Measurements from ENCODE around the gene PLEKHG4B. TPM values are rescaled to one million over a fixed set of nuclear protein-coding genes. Genes with fewer than 3 reads are reported as not detected.
A peak's percentile ranks its signal among the peaks of the same experiment; 100 is the strongest.
"Not testable (repeated sequence)": the region's sequence is repeated elsewhere in the genome, so short reads cannot be mapped to it uniquely, and the experiment has no call there.

The PLEKHG4B gene
- total and polyA plus RNA-seq, 4 experiments from 2014 or later = not detected

- peaks cover 11% of the 10 kb centered on the region for H3K4me1 ChIP-seq (ENCODE audit: insufficient read depth, low read length)
- Mint-ChIP-seq H3K27ac (peak overlapping the region in 1 of 7 donors; percentile 66), H3K36me3 (peaks cover 51 to 72% of the 10 kb centered on the region in 2 donors), H3K4me1 (peaks cover 9 to 22% (median 16%) of the 10 kb centered on the region in 4 donors)
- H3K9me3 Mint-ChIP-seq; POLR2A ChIA-PET (ENCODE audit: partially characterized antibody); DNase-seq; CTCF ChIA-PET (ENCODE audit: partially characterized antibody); H3K27me3 ChIP-seq (ENCODE audit: insufficient read depth, low read length); intact Hi-C loops (cut with micrococcal nuclease); H3K27ac ChIP-seq (ENCODE audit: low read depth, low read length); H3K27me3 Mint-ChIP-seq; H3K4me3 Mint-ChIP-seq; H3K9me3 ChIP-seq (ENCODE audit: control insufficient read depth in 1 of 2, low read length in 2 of 2); H3K4me3 ChIP-seq (ENCODE audit: low read length in 2 of 2): not testable (repeated sequence)
- H3K36me3 ChIP-seq (ENCODE audit: insufficient read depth, low read length) = peaks cover 57% of the 10 kb centered on the region
Observed at GRCh38 chr5:227375-227774, 135.4 kb downstream of the PLEKHG4B start.

GRCh38 chr5:228886-229285, 136.9 kb downstream of the PLEKHG4B start:
- H3K27ac ChIP-seq (ENCODE audit: low read depth, low read length) = no peak overlapping the region
- Mint-ChIP-seq H3K27ac (no peak overlapping the region), H3K36me3 (peaks cover 48 to 80% of the 10 kb centered on the region in 2 donors), H3K4me1 (peaks cover 0 to 8% (median 5%) of the 10 kb centered on the region in 4 donors), H3K27me3 (no peaks in the 10 kb centered on the region), H3K9me3 (peaks cover 0 to 2% (median 0%) of the 10 kb centered on the region in 8 donors), H3K4me3 (no peak overlapping the region)
- intact Hi-C loops (cut with micrococcal nuclease) = no loop called here
- H3K4me1 ChIP-seq (ENCODE audit: insufficient read depth, low read length) = no peaks in the 10 kb centered on the region
- no peaks in the 10 kb centered on the region for H3K27me3 ChIP-seq (ENCODE audit: insufficient read depth, low read length)
- no peak overlapping the region for H3K4me3 ChIP-seq (ENCODE audit: low read length in 2 of 2)
- POLR2A ChIA-PET (ENCODE audit: partially characterized antibody) = no interaction called here
- no peaks in the 10 kb centered on the region for H3K9me3 ChIP-seq (ENCODE audit: control insufficient read depth in 1 of 2, low read length in 2 of 2)
- CTCF ChIA-PET (ENCODE audit: partially characterized antibody) = no interaction called here
- no peak for DNase-seq
- H3K36me3 ChIP-seq (ENCODE audit: insufficient read depth, low read length) = peaks cover 59% of the 10 kb centered on the region

- no peaks in the 10 kb centered on the region for H3K4me1 ChIP-seq (ENCODE audit: insufficient read depth, low read length)
- no peaks in the 10 kb centered on the region for H3K9me3 ChIP-seq (ENCODE audit: control insufficient read depth in 1 of 2, low read length in 2 of 2)
- DNase-seq = no peak
- H3K4me3 Mint-ChIP-seq = no peak overlapping the region
- ChIA-PET POLR2A (ENCODE audit: partially characterized antibody) (no interaction called here), CTCF (ENCODE audit: partially characterized antibody) (no interaction called here)
- H3K4me3 ChIP-seq (ENCODE audit: low read length in 2 of 2) = no peak overlapping the region
- peaks cover 47 to 77% of the 10 kb centered on the region in 2 donors for H3K36me3 Mint-ChIP-seq
- H3K36me3 ChIP-seq (ENCODE audit: insufficient read depth, low read length) = peaks cover 51% of the 10 kb centered on the region
- H3K27me3 ChIP-seq (ENCODE audit: insufficient read depth, low read length) = no peaks in the 10 kb centered on the region
- H3K27me3 Mint-ChIP-seq = no peaks in the 10 kb centered on the region
- H3K27ac Mint-ChIP-seq = no peak overlapping the region
- H3K9me3 Mint-ChIP-seq = no peaks in the 10 kb centered on the region
- peaks cover 0 to 3% (median 2%) of the 10 kb centered on the region in 4 donors for H3K4me1 Mint-ChIP-seq
- intact Hi-C loops (cut with micrococcal nuclease) = loop anchor here (10.0 kb wide), 1 partner anchor 1364 kb away; no protein-coding TSS in a partner anchor
- no peak overlapping the region for H3K27ac ChIP-seq (ENCODE audit: low read depth, low read length)
Observed at GRCh38 chr5:230711-231110, 138.7 kb downstream of the PLEKHG4B start.

GRCh38 chr5:231661-232060, 139.7 kb downstream of the PLEKHG4B start:
- H3K4me3 ChIP-seq (ENCODE audit: low read length in 2 of 2) = no peak overlapping the region
- H3K36me3 ChIP-seq (ENCODE audit: insufficient read depth, low read length) = peaks cover 43% of the 10 kb centered on the region
- H3K36me3 Mint-ChIP-seq = peaks cover 47 to 79% of the 10 kb centered on the region in 2 donors
- no peaks in the 10 kb centered on the region for H3K4me1 ChIP-seq (ENCODE audit: insufficient read depth, low read length)
- peak overlapping the region in 1 of 7 donors; percentile 46 for H3K27ac Mint-ChIP-seq
- ChIA-PET CTCF (ENCODE audit: partially characterized antibody) (no interaction called here), POLR2A (ENCODE audit: partially characterized antibody) (interaction anchor here (1.1 kb wide), 1 partner anchor 13 kb away, joined by 3 read pairs; the partner anchor contains the start of genes CCDC127 and SDHA)
- H3K27ac ChIP-seq (ENCODE audit: low read depth, low read length) = no peak overlapping the region
- H3K9me3 ChIP-seq (ENCODE audit: control insufficient read depth in 1 of 2, low read length in 2 of 2) = no peaks in the 10 kb centered on the region
- no peak overlapping the region for H3K4me3 Mint-ChIP-seq
- no peaks in the 10 kb centered on the region for H3K9me3 Mint-ChIP-seq
- H3K4me1 Mint-ChIP-seq = peaks cover 0 to 2% (median 0%) of the 10 kb centered on the region in 4 donors
- no peaks in the 10 kb centered on the region for H3K27me3 ChIP-seq (ENCODE audit: insufficient read depth, low read length)
- intact Hi-C loops (cut with micrococcal nuclease) = loop anchor here (10.0 kb wide), 1 partner anchor 1363 kb away; no protein-coding TSS in a partner anchor
- no peaks in the 10 kb centered on the region for H3K27me3 Mint-ChIP-seq
- no peak for DNase-seq

- H3K27me3 ChIP-seq (ENCODE audit: insufficient read depth, low read length); H3K4me3 ChIP-seq (ENCODE audit: low read length in 2 of 2); H3K9me3 Mint-ChIP-seq; H3K27ac ChIP-seq (ENCODE audit: low read depth, low read length); H3K27ac Mint-ChIP-seq; H3K4me3 Mint-ChIP-seq; H3K9me3 ChIP-seq (ENCODE audit: control insufficient read depth in 1 of 2, low read length in 2 of 2); H3K27me3 Mint-ChIP-seq; H3K4me1 Mint-ChIP-seq; DNase-seq; H3K4me1 ChIP-seq (ENCODE audit: insufficient read depth, low read length); CTCF ChIA-PET (ENCODE audit: partially characterized antibody): not testable (repeated sequence)
- POLR2A ChIA-PET (ENCODE audit: partially characterized antibody) = interaction anchor here (0.8 to 1.2 kb wide), 2 partner anchors 9 to 38 kb away, joined by 3 read pairs; partner anchors contain the start of gene PDCD6
- peaks cover 40% of the 10 kb centered on the region for H3K36me3 ChIP-seq (ENCODE audit: insufficient read depth, low read length)
- intact Hi-C loops (cut with micrococcal nuclease) = loop anchor here (10.0 kb wide), 1 partner anchor 1361 kb away; no protein-coding TSS in a partner anchor
- peaks cover 40 to 74% of the 10 kb centered on the region in 2 donors for H3K36me3 Mint-ChIP-seq
Observed at GRCh38 chr5:233426-233825, 141.5 kb downstream of the PLEKHG4B start.

- peaks cover 34% of the 10 kb centered on the region for H3K36me3 ChIP-seq (ENCODE audit: insufficient read depth, low read length)
- H3K4me1 Mint-ChIP-seq = no peaks in the 10 kb centered on the region
- ChIA-PET CTCF (ENCODE audit: partially characterized antibody) (no interaction called here), POLR2A (ENCODE audit: partially characterized antibody) (interaction anchor here (0.7 kb wide), 1 partner anchor 47 kb away, joined by 3 read pairs; no protein-coding TSS in a partner anchor)
- no peaks in the 10 kb centered on the region for H3K9me3 Mint-ChIP-seq
- H3K27me3 Mint-ChIP-seq = no peaks in the 10 kb centered on the region
- no peak overlapping the region for H3K27ac Mint-ChIP-seq
- no peaks in the 10 kb centered on the region for H3K4me1 ChIP-seq (ENCODE audit: insufficient read depth, low read length)
- peaks cover 30 to 69% of the 10 kb centered on the region in 2 donors for H3K36me3 Mint-ChIP-seq
- H3K9me3 ChIP-seq (ENCODE audit: control insufficient read depth in 1 of 2, low read length in 2 of 2) = no peaks in the 10 kb centered on the region
- no peak overlapping the region for H3K4me3 ChIP-seq (ENCODE audit: low read length in 2 of 2)
- H3K27me3 ChIP-seq (ENCODE audit: insufficient read depth, low read length) = no peaks in the 10 kb centered on the region
- H3K4me3 Mint-ChIP-seq = no peak overlapping the region
- no peak for DNase-seq
- H3K27ac ChIP-seq (ENCODE audit: low read depth, low read length) = no peak overlapping the region
- intact Hi-C loops (cut with micrococcal nuclease) = loop anchor here (10.0 kb wide), 1 partner anchor 1360 kb away; no protein-coding TSS in a partner anchor
Observed at GRCh38 chr5:234450-234849, 142.5 kb downstream of the PLEKHG4B start.

- peaks cover 29 to 72% of the 10 kb centered on the region in 2 donors for H3K36me3 Mint-ChIP-seq
- POLR2A ChIA-PET (ENCODE audit: partially characterized antibody); H3K27me3 Mint-ChIP-seq: not testable (repeated sequence)
Observed at GRCh38 chr5:235527-235926, 143.6 kb downstream of the PLEKHG4B start.

More at GRCh38 chr5:235527-235926, 143.6 kb downstream of the PLEKHG4B start:
- H3K27ac Mint-ChIP-seq; H3K4me1 ChIP-seq (ENCODE audit: insufficient read depth, low read length); H3K4me1 Mint-ChIP-seq; DNase-seq; H3K27me3 ChIP-seq (ENCODE audit: insufficient read depth, low read length); CTCF ChIA-PET (ENCODE audit: partially characterized antibody); H3K4me3 ChIP-seq (ENCODE audit: low read length in 2 of 2); H3K27ac ChIP-seq (ENCODE audit: low read depth, low read length); H3K9me3 ChIP-seq (ENCODE audit: control insufficient read depth in 1 of 2, low read length in 2 of 2); H3K4me3 Mint-ChIP-seq; H3K9me3 Mint-ChIP-seq: not testable (repeated sequence)
- peaks cover 28% of the 10 kb centered on the region for H3K36me3 ChIP-seq (ENCODE audit: insufficient read depth, low read length)
- intact Hi-C loops (cut with micrococcal nuclease) = loop anchor here (10.0 kb wide), 1 partner anchor 1359 kb away; no protein-coding TSS in a partner anchor

Measured in CD4-positive, alpha-beta memory T cell (primary cell).